ENCODE results near the gene RAP1GDS1.

The RAP1GDS1 gene

GRCh38 chr4:98260579-98261404 lies at the start of gene RAP1GDS1:
RAP1GDS1 (plus strand) TSS chr4:98261384; CDS start chr4:98261566, 182 bp downstream.
- peak; percentile 95 for DNase-seq (ENCODE audit: low read depth)

GRCh38 chr4:98222306-98222705 lies 38.9 kb upstream of the RAP1GDS1 start:
- no peak for DNase-seq (ENCODE audit: low read depth)

- DNase-seq (ENCODE audit: low read depth): no peak
Measured at GRCh38 chr4:98226396-98226795, 34.8 kb upstream of the RAP1GDS1 start.

GRCh38 chr4:98230961-98231360 lies 30.2 kb upstream of the RAP1GDS1 start:
- no peak for DNase-seq (ENCODE audit: low read depth)

- DNase-seq (ENCODE audit: low read depth): peak; percentile 6
Measured at GRCh38 chr4:98232202-98232601, 29.0 kb upstream of the RAP1GDS1 start.

GRCh38 chr4:98237204-98237603 lies 24.0 kb upstream of the RAP1GDS1 start:
- no peak for DNase-seq (ENCODE audit: low read depth)

- no peak for DNase-seq (ENCODE audit: low read depth)
Measured at GRCh38 chr4:98242063-98242462, 19.1 kb upstream of the RAP1GDS1 start.

- DNase-seq (ENCODE audit: low read depth): no peak
Measured at GRCh38 chr4:98242538-98242937, 18.6 kb upstream of the RAP1GDS1 start.

- no peak for DNase-seq (ENCODE audit: low read depth)
Measured at GRCh38 chr4:98245226-98245625, 16.0 kb upstream of the RAP1GDS1 start.

- no peak for DNase-seq (ENCODE audit: low read depth)
Measured at GRCh38 chr4:98248934-98249333, 12.2 kb upstream of the RAP1GDS1 start.

GRCh38 chr4:98249831-98250230 lies 11.4 kb upstream of the RAP1GDS1 start:
- no peak for DNase-seq (ENCODE audit: low read depth)

GRCh38 chr4:98253499-98253898 lies 7.7 kb upstream of the RAP1GDS1 start:
- no peak for DNase-seq (ENCODE audit: low read depth)

GRCh38 chr4:98260047-98260578 lies 1.1 kb upstream of the RAP1GDS1 start:
- no peak for DNase-seq (ENCODE audit: low read depth)

GRCh38 chr4:98261405-98262291 lies 464 bp downstream of the RAP1GDS1 start:
- peak; percentile 80 for DNase-seq (ENCODE audit: low read depth)

GRCh38 chr4:98262431-98262830 lies 1.2 kb downstream of the RAP1GDS1 start:
- no peak for DNase-seq (ENCODE audit: low read depth)

GRCh38 chr4:98267498-98267897 lies 6.3 kb downstream of the RAP1GDS1 start:
- DNase-seq (ENCODE audit: low read depth): no peak

GRCh38 chr4:98275145-98275544 lies 14.0 kb downstream of the RAP1GDS1 start:
- DNase-seq (ENCODE audit: low read depth): no peak

GRCh38 chr4:98283219-98284189 lies 22.3 kb downstream of the RAP1GDS1 start:
- peak; percentile 17 for DNase-seq (ENCODE audit: low read depth)

GRCh38 chr4:98284640-98285046 lies 23.5 kb downstream of the RAP1GDS1 start:
- peak; percentile 68 for DNase-seq (ENCODE audit: low read depth)

GRCh38 chr4:98285676-98286075 lies 24.5 kb downstream of the RAP1GDS1 start:
- no peak for DNase-seq (ENCODE audit: low read depth)

GRCh38 chr4:98287328-98287727 lies 26.1 kb downstream of the RAP1GDS1 start:
- DNase-seq (ENCODE audit: low read depth): no peak
